CD4-positive, alpha-beta T cell (primary cell): Measurements from ENCODE around the gene ATP2B3. TPM values are rescaled to one million over a fixed set of nuclear protein-coding genes. Genes with fewer than 3 reads are reported as not detected.

Experiments used
- ATAC-seq: fragments of 200-7000 bp; cut with Tn5 transposase; one replicate; pipeline ENCODE4 v1.10.0; 2022; ENCODE audit warnings: mild to moderate bottlenecking; ENCODE audit not compliant: poor library complexity
- CTCF ChIA-PET: fragments of 350-600 bp; sonication (Branson Sonifier 250); formaldehyde crosslinking; loops from one replicate; lab custom pipeline; 2021; ENCODE audit warnings: antibody characterized with exemption, inconsistent platforms; lab: Charles Lee
- POLR2A ChIA-PET: fragments of 350-600 bp; sonication (Branson Sonifier 250); formaldehyde crosslinking; loops from one replicate; lab custom pipeline; 2021; ENCODE audit warnings: antibody characterized with exemption, inconsistent platforms; lab: Charles Lee
- DNase-seq, 14 experiments: peaks; one replicate each; pipeline ENCODE4 v3.0.0-alpha.2; 2013 to 2020; ENCODE audit warnings: mixed read lengths in 2 of 14
- H3K27ac ChIP-seq, 2 donors: one replicate each; pipeline versions ENCODE4 v1.5.1 to v1.7.0; 2013; ENCODE audit warnings: low read length in 2 of 2, low read depth in 1 of 2, mild to moderate bottlenecking in 1 of 2
- H3K27me3 ChIP-seq, 2 experiments: 1 replicate in 1 of 2; 2 replicates in 1 of 2; pipeline versions ENCODE4 v1.6.1 to v1.7.0; 2013; ENCODE audit warnings: low read length in 2 of 2, control low read depth in 1 of 2, mild to moderate bottlenecking in 1 of 2, moderate library complexity in 1 of 2; ENCODE audit not compliant: insufficient read depth in 2 of 2, control insufficient read depth in 1 of 2
- H3K36me3 ChIP-seq: one replicate; pipeline ENCODE4 v1.6.1; 2013; ENCODE audit warnings: low read length, control low read depth; ENCODE audit not compliant: insufficient read depth
- H3K4me1 ChIP-seq: one replicate; pipeline ENCODE4 v1.6.1; 2013; ENCODE audit warnings: low read length, control low read depth; ENCODE audit not compliant: insufficient read depth
- H3K4me3 ChIP-seq: one replicate; pipeline ENCODE4 v1.5.1; 2013; ENCODE audit warnings: mild to moderate bottlenecking, low read length, moderate library complexity
- H3K9me3 ChIP-seq, 2 experiments: 1 replicate in 1 of 2; 2 replicates in 1 of 2; pipeline versions ENCODE4 v1.6.1 to v1.7.0; 2013; ENCODE audit warnings: low read length in 2 of 2, mild to moderate bottlenecking in 2 of 2, control low read depth in 1 of 2, moderate library complexity in 1 of 2; ENCODE audit not compliant: control insufficient read depth in 1 of 2, insufficient read depth in 1 of 2
- H3K27ac Mint-ChIP-seq: one replicate; pipeline ENCODE4 v1.8.0; 2020; ENCODE audit warnings: mixed read lengths
- H3K27me3 Mint-ChIP-seq: one replicate; pipeline ENCODE4 v1.8.0; 2021; ENCODE audit warnings: mixed read lengths
- H3K36me3 Mint-ChIP-seq: one replicate; pipeline ENCODE4 v1.8.0; 2021; ENCODE audit warnings: low read depth, mixed read lengths
- H3K4me1 Mint-ChIP-seq: one replicate; pipeline ENCODE4 v1.8.0; 2021; ENCODE audit warnings: low read depth, mixed read lengths
- H3K4me3 Mint-ChIP-seq: one replicate; pipeline ENCODE4 v1.8.0; 2020; ENCODE audit warnings: mild to moderate bottlenecking, mixed read lengths
- H3K9me3 Mint-ChIP-seq: one replicate; pipeline ENCODE4 v1.8.0; 2020; ENCODE audit warnings: mixed read lengths
- CTCF ChIP-seq: fragments of 200-600 bp; IDR thresholded peaks from one replicate; pipeline ENCODE4 v1.8.0; 2022; ENCODE audit warnings: antibody characterized with exemption, mild to moderate bottlenecking
- intact Hi-C, 2 experiments: fragments of 100-400 bp; cut with DNase I in 1 of 2; cut with micrococcal nuclease in 1 of 2; formaldehyde crosslinking; loops; one replicate each; pipeline versions ENCODE4 v1.15.1 to v1.9.0; 2023 to 2025; cut with DNase I, micrococcal nuclease
- total RNA-seq, 174 experiments: library from RNA in 2 of 174; stranded (reverse) in 2 of 174; gene quantifications; one replicate each; pipeline ENCODE4 v1.2.3 and lab custom pipeline; 2021 to 2026

Gene ATP2B3
- total RNA-seq, 2 experiments from 2014 or later, result not detected

- Mint-ChIP-seq H3K36me3 (no peaks in the 10 kb centered on the region), H3K4me3 (no peak overlapping the region), H3K4me1 (no peaks in the 10 kb centered on the region), H3K27me3 (no peaks in the 10 kb centered on the region), H3K9me3 (no peaks in the 10 kb centered on the region), H3K27ac (no peak overlapping the region)
- H3K27me3 ChIP-seq, result peaks cover 0 to 2% of the 10 kb centered on the region in 2 experiments
- intact Hi-C loops, result no loop called here
- TF ChIP-seq CTCF, result no peak
- ATAC-seq (no peak), DNase-seq (no peak)
- H3K9me3 ChIP-seq, result no peaks in the 10 kb centered on the region
- H3K36me3 ChIP-seq, result no peaks in the 10 kb centered on the region
- no peaks in the 10 kb centered on the region for H3K4me1 ChIP-seq
- H3K4me3 ChIP-seq, result no peak overlapping the region
- CTCF ChIA-PET, result no interaction called here
- no peak overlapping the region for H3K27ac ChIP-seq
- POLR2A ChIA-PET, result no interaction called here
Observed at GRCh38 chrX:153549231-153549630, 31.8 kb downstream of the ATP2B3 start.

GRCh38 chrX:153549807-153550206 lies 32.4 kb downstream of the ATP2B3 start:
- TF ChIP-seq CTCF, result no peak
- CTCF ChIA-PET, result no interaction called here
- intact Hi-C loops, result loop anchor here in 1 of 2 experiments (5.0 kb wide), 1 partner anchor 57 kb away; no protein-coding TSS in a partner anchor

GRCh38 chrX:153551135-153551534 lies 33.7 kb downstream of the ATP2B3 start:
- Mint-ChIP-seq H3K4me3 (no peak overlapping the region), H3K27me3 (no peaks in the 10 kb centered on the region), H3K27ac (no peak overlapping the region), H3K36me3 (no peaks in the 10 kb centered on the region), H3K9me3 (no peaks in the 10 kb centered on the region), H3K4me1 (no peaks in the 10 kb centered on the region)
- ChIA-PET POLR2A (no interaction called here), CTCF (no interaction called here)
- no peak overlapping the region for H3K27ac ChIP-seq
- no peak for TF ChIP-seq CTCF
- peaks cover 2% of the 10 kb centered on the region for H3K4me1 ChIP-seq
- no peak overlapping the region for H3K4me3 ChIP-seq
- no peaks in the 10 kb centered on the region for H3K36me3 ChIP-seq
- intact Hi-C loops, result loop anchor here in 1 of 2 experiments (5.0 kb wide), 1 partner anchor 56 kb away; no protein-coding TSS in a partner anchor
- H3K9me3 ChIP-seq, result no peaks in the 10 kb centered on the region
- ATAC-seq (no peak), DNase-seq (no peak)
- H3K27me3 ChIP-seq, result peaks cover 0 to 2% of the 10 kb centered on the region in 2 experiments

More at GRCh38 chrX:153549807-153550206, 32.4 kb downstream of the ATP2B3 start:
- no peak overlapping the region for H3K4me3 Mint-ChIP-seq
- H3K27me3 Mint-ChIP-seq, result no peaks in the 10 kb centered on the region
- H3K27ac ChIP-seq, result no peak overlapping the region
- no peak for ATAC-seq
- POLR2A ChIA-PET, result no interaction called here
- H3K9me3 Mint-ChIP-seq, result no peaks in the 10 kb centered on the region
- H3K4me1 Mint-ChIP-seq, result no peaks in the 10 kb centered on the region
- DNase-seq, result no peak
- peaks cover 0 to 2% of the 10 kb centered on the region in 2 experiments for H3K27me3 ChIP-seq
- H3K4me1 ChIP-seq, result no peaks in the 10 kb centered on the region
- no peak overlapping the region for H3K4me3 ChIP-seq
- H3K36me3 ChIP-seq, result no peaks in the 10 kb centered on the region
- H3K36me3 Mint-ChIP-seq, result no peaks in the 10 kb centered on the region
- H3K27ac Mint-ChIP-seq, result no peak overlapping the region
- H3K9me3 ChIP-seq, result no peaks in the 10 kb centered on the region
